Calu3 (cell line): Measurements from ENCODE around the gene LHPP. TPM values are rescaled to one million over a fixed set of nuclear protein-coding genes. Genes with fewer than 3 reads are reported as not detected.
"Not testable (repeated sequence)": the region's sequence is repeated elsewhere in the genome, so short reads cannot be mapped to it uniquely, and the experiment has no call there.

Experiments
- BruUV-seq: library from RNA; stranded (reverse); fragments of 400-500 nt; replicated peaks from 2 replicates; lab custom pipeline; 2021; lab: Mats Ljungman, UMichigan
- CTCF ChIA-PET: fragments of 300-600 bp; sonication (Branson Sonifier 250); formaldehyde crosslinking; loops from one replicate; lab custom pipeline; 2022; ENCODE audit warnings: antibody characterized with exemption; lab: Charles Lee
- DNase-seq: peaks from one replicate; pipeline ENCODE4 v3.0.0; 2022
- H3K27ac Mint-ChIP-seq: one replicate; pipeline ENCODE4 v1.8.0; 2022; ENCODE audit warnings: mixed read lengths; ENCODE audit not compliant: unreplicated experiment
- H3K27me3 Mint-ChIP-seq: one replicate; pipeline ENCODE4 v1.8.0; 2022; ENCODE audit warnings: mixed read lengths; ENCODE audit not compliant: unreplicated experiment
- H3K36me3 Mint-ChIP-seq: one replicate; pipeline ENCODE4 v1.8.0; 2022; ENCODE audit warnings: mild to moderate bottlenecking, moderate library complexity, mixed read lengths; ENCODE audit not compliant: insufficient read depth, unreplicated experiment
- H3K4me1 Mint-ChIP-seq: one replicate; pipeline ENCODE4 v1.8.0; 2022; ENCODE audit warnings: mild to moderate bottlenecking, low read depth, mixed read lengths; ENCODE audit not compliant: unreplicated experiment
- H3K4me3 Mint-ChIP-seq: one replicate; pipeline ENCODE4 v1.8.0; 2022; ENCODE audit warnings: mild to moderate bottlenecking, low read depth, moderate library complexity, mixed read lengths; ENCODE audit not compliant: unreplicated experiment
- H3K9me3 Mint-ChIP-seq: one replicate; pipeline ENCODE4 v1.8.0; 2022; ENCODE audit warnings: low read depth, mixed read lengths; ENCODE audit not compliant: unreplicated experiment
- intact Hi-C: fragments of 100-400 bp; cut with micrococcal nuclease; formaldehyde crosslinking; loops from one replicate; pipeline ENCODE4 v1.10.0; 2022; ENCODE audit not compliant: unreplicated experiment
- total RNA-seq: library from RNA; stranded (reverse); gene quantifications from 2 replicates; pipeline ENCODE4 v1.2.3, GENCODE V29; 2022
- TF ChIP-seq, protein P1 (sequence below): fragments of 200-600 bp; IDR thresholded peaks from one replicate; pipeline ENCODE4 v1.8.0; 2022; ENCODE audit warnings: antibody characterized with exemption; ENCODE audit not compliant: unreplicated experiment

Gene LHPP
- total RNA-seq, 1 experiment from 2014 or later: 12.0 TPM

- intact Hi-C loops: no loop called here
- CTCF ChIA-PET: no interaction called here
- no peak overlapping the region for H3K27ac Mint-ChIP-seq
Measured at GRCh38 chr10:124606822-124607221, 145.2 kb downstream of the LHPP start.

DNA sequence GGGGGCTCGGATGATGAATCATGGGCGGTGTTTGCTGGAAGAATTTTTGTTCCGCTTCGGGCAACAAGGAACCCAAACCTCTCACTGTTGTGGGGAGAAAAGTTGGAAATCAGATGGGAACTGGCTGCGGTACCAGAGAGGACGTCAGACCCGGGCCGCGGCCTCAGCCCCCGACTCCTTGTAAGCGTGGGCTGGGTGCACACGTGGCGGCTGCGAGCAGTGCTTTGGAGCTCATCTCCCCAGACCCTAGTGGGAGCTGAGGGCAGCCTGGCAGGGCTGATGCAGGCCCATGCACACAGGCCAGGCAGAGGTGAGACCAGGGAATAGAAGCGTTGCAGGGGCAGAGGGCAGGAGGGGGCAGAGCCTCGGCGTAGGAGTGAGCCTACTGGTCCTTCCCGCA lies 146.1 kb downstream of the LHPP start:
- Mint-ChIP-seq H3K4me3 (no peak overlapping the region), H3K27ac (no peak overlapping the region), H3K9me3 (no peaks in the 10 kb centered on the region), H3K27me3 (no peaks in the 10 kb centered on the region), H3K4me1 (no peaks in the 10 kb centered on the region), H3K36me3 (peaks cover 5% of the 10 kb centered on the region)
- CTCF ChIA-PET: interaction anchor here (1.1 kb wide), 1 partner anchor 112 kb away, joined by 3 read pairs; no protein-coding TSS in a partner anchor
- BruUV-seq: no TSS peak
- DNase-seq: no peak
- TF ChIP-seq, protein P1, sequence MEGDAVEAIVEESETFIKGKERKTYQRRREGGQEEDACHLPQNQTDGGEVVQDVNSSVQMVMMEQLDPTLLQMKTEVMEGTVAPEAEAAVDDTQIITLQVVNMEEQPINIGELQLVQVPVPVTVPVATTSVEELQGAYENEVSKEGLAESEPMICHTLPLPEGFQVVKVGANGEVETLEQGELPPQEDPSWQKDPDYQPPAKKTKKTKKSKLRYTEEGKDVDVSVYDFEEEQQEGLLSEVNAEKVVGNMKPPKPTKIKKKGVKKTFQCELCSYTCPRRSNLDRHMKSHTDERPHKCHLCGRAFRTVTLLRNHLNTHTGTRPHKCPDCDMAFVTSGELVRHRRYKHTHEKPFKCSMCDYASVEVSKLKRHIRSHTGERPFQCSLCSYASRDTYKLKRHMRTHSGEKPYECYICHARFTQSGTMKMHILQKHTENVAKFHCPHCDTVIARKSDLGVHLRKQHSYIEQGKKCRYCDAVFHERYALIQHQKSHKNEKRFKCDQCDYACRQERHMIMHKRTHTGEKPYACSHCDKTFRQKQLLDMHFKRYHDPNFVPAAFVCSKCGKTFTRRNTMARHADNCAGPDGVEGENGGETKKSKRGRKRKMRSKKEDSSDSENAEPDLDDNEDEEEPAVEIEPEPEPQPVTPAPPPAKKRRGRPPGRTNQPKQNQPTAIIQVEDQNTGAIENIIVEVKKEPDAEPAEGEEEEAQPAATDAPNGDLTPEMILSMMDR: no peak
- intact Hi-C loops: no loop called here

More at GRCh38 chr10:124606822-124607221, 145.2 kb downstream of the LHPP start:
- no peak for DNase-seq
- no TSS peak for BruUV-seq
- H3K9me3 Mint-ChIP-seq: no peaks in the 10 kb centered on the region
- no peaks in the 10 kb centered on the region for H3K4me1 Mint-ChIP-seq
- H3K27me3 Mint-ChIP-seq: no peaks in the 10 kb centered on the region
- H3K4me3 Mint-ChIP-seq: no peak overlapping the region
- H3K36me3 Mint-ChIP-seq: peaks cover 5% of the 10 kb centered on the region
- TF ChIP-seq, protein P1: no peak

- Mint-ChIP-seq H3K4me1 (no peaks in the 10 kb centered on the region), H3K36me3 (peaks cover 5% of the 10 kb centered on the region), H3K9me3 (no peaks in the 10 kb centered on the region), H3K27me3 (no peaks in the 10 kb centered on the region), H3K4me3 (no peak overlapping the region), H3K27ac (no peak overlapping the region)
- intact Hi-C loops: no loop called here
- no TSS peak for BruUV-seq
- TF ChIP-seq, protein P1: no peak
- no peak for DNase-seq
- CTCF ChIA-PET: interaction anchor here (1.1 kb wide), 1 partner anchor 111 kb away, joined by 3 read pairs; no protein-coding TSS in a partner anchor
Measured at GRCh38 chr10:124608093-124608721, 146.6 kb downstream of the LHPP start.

DNA sequence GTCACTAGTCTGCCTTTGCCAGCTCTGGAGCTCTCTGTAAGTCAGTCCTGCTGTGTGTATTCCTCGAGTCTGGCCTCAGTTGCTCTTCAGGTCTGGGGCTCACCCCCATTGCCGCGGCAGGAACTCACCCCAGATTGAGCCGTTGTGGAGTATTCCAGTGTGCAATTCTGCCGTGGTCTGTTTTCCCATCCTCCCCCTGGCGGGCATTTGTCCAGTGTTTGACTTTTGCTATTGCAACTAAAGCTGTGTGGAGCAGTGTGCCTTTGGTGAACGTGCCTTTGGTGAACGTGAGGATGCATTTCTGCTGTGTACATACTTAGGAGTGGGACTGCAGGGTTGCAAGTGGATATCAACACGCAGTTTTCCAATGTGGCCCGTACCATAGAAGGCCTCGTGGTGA lies 148.1 kb downstream of the LHPP start:
- Mint-ChIP-seq H3K27me3 (no peaks in the 10 kb centered on the region), H3K4me1 (no peaks in the 10 kb centered on the region), H3K9me3 (no peaks in the 10 kb centered on the region), H3K36me3 (peaks cover 5% of the 10 kb centered on the region), H3K4me3 (no peak overlapping the region), H3K27ac (no peak overlapping the region)
- intact Hi-C loops: loop anchor here (10.0 kb wide), 1 partner anchor 135 kb away; the partner anchor contains the start of gene FAM53B
- no peak for DNase-seq
- TF ChIP-seq, protein P1: no peak
- CTCF ChIA-PET: no interaction called here
- no TSS peak for BruUV-seq

- intact Hi-C loops: loop anchor here (10.0 kb wide), 1 partner anchor 135 kb away; the partner anchor contains the start of gene FAM53B
- H3K4me3 Mint-ChIP-seq, H3K27me3 Mint-ChIP-seq, CTCF ChIA-PET, H3K36me3 Mint-ChIP-seq, H3K9me3 Mint-ChIP-seq, H3K27ac Mint-ChIP-seq, H3K4me1 Mint-ChIP-seq, BruUV-seq, DNase-seq: not testable (repeated sequence)
Measured at GRCh38 chr10:124610186-124610585, 148.6 kb downstream of the LHPP start.

- DNase-seq, H3K27ac Mint-ChIP-seq, H3K9me3 Mint-ChIP-seq, BruUV-seq, H3K4me1 Mint-ChIP-seq, H3K27me3 Mint-ChIP-seq, CTCF ChIA-PET, H3K4me3 Mint-ChIP-seq, H3K36me3 Mint-ChIP-seq: not testable (repeated sequence)
- intact Hi-C loops: loop anchor here (10.0 kb wide), 1 partner anchor 134 kb away; the partner anchor contains the start of gene FAM53B
Measured at GRCh38 chr10:124610851-124611250, 149.2 kb downstream of the LHPP start.
